ENCODE results near the gene TCF12.

The TCF12 gene

DNA sequence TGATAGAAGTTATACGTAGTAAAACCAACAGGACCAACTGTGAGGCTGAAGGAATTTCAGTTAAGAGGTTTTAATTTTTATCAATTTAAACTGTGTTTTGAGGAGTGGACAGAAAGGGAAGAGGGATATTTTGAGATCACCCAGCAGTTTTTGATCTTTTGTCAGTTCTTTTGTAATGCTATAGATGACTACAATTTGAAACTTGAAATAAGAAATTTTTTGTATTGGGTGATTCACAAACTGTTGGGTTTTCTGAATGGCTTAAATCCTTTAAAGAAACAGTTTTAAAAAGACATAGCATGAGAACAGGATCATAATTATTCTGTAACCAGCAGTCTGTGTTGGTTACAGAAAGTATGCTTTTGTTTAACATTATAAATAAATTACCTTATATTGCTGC lies 67.4 kb downstream of the TCF12 start:
- no peak for TF ChIP-seq CREB1 (IDR thresholded peaks at IDR 0.05; ENCODE audit: low read depth)
- no peak for TF ChIP-seq NFIC (IDR thresholded peaks at IDR 0.05)
- no peak for TF ChIP-seq EP300 (IDR thresholded peaks at IDR 0.05; ENCODE audit: borderline replicate concordance)
- no peak for TF ChIP-seq TAF1 (IDR thresholded peaks at IDR 0.05; ENCODE audit: low read depth)
- TF ChIP-seq, protein P1, sequence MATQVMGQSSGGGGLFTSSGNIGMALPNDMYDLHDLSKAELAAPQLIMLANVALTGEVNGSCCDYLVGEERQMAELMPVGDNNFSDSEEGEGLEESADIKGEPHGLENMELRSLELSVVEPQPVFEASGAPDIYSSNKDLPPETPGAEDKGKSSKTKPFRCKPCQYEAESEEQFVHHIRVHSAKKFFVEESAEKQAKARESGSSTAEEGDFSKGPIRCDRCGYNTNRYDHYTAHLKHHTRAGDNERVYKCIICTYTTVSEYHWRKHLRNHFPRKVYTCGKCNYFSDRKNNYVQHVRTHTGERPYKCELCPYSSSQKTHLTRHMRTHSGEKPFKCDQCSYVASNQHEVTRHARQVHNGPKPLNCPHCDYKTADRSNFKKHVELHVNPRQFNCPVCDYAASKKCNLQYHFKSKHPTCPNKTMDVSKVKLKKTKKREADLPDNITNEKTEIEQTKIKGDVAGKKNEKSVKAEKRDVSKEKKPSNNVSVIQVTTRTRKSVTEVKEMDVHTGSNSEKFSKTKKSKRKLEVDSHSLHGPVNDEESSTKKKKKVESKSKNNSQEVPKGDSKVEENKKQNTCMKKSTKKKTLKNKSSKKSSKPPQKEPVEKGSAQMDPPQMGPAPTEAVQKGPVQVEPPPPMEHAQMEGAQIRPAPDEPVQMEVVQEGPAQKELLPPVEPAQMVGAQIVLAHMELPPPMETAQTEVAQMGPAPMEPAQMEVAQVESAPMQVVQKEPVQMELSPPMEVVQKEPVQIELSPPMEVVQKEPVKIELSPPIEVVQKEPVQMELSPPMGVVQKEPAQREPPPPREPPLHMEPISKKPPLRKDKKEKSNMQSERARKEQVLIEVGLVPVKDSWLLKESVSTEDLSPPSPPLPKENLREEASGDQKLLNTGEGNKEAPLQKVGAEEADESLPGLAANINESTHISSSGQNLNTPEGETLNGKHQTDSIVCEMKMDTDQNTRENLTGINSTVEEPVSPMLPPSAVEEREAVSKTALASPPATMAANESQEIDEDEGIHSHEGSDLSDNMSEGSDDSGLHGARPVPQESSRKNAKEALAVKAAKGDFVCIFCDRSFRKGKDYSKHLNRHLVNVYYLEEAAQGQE (IDR thresholded peaks at IDR 0.05; ENCODE audit: low read depth): no peak
- TF ChIP-seq MAX (IDR thresholded peaks at IDR 0.05): no peak
- TF ChIP-seq FOXM1 (IDR thresholded peaks at IDR 0.05; ENCODE audit: borderline replicate concordance, low read depth): no peak
- TF ChIP-seq RAD21 (IDR thresholded peaks at IDR 0.05; ENCODE audit: low read depth): no peak
- no peak for TF ChIP-seq ZBTB7A (IDR thresholded peaks at IDR 0.05; ENCODE audit: low read depth)
- TF ChIP-seq TCF12 (IDR thresholded peaks at IDR 0.05; ENCODE audit: low read depth): no peak
- TF ChIP-seq CEBPB (IDR thresholded peaks at IDR 0.05): no peak
- no peak for TF ChIP-seq TEAD4 (IDR thresholded peaks at IDR 0.05)
- no peak for TF ChIP-seq YY1 (IDR thresholded peaks at IDR 0.05; ENCODE audit: low read depth)
- no peak for TF ChIP-seq EGR1 (IDR thresholded peaks at IDR 0.05)
- no peak for TF ChIP-seq USF1 (IDR thresholded peaks at IDR 0.05)

DNA sequence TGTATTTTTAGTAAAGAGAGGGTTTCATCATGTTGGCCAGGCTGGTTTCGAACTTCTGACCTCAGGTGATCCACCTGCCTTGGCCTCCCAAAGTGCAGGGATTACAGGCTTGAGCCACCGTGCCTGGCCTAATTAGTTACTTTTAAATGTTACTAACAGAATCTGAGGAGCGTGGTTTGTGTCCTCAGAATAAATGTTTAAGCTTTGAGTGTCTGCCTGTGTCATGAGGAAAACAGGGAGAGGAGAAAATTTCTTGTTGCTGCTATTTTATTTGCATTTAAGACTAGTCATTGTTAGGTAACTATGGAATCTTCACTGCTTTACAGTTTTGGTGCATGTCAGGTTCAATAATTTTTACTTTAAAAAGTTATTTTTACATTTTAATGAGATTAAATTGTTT lies 68.8 kb downstream of the TCF12 start:
- TF ChIP-seq MAX (IDR thresholded peaks at IDR 0.05) (no peak), NFIC (IDR thresholded peaks at IDR 0.05) (no peak), CREB1 (IDR thresholded peaks at IDR 0.05; ENCODE audit: low read depth) (no peak), CEBPB (IDR thresholded peaks at IDR 0.05) (no peak), YY1 (IDR thresholded peaks at IDR 0.05; ENCODE audit: low read depth) (no peak), TEAD4 (IDR thresholded peaks at IDR 0.05) (no peak), TAF1 (IDR thresholded peaks at IDR 0.05; ENCODE audit: low read depth) (no peak), EGR1 (IDR thresholded peaks at IDR 0.05) (no peak), USF1 (IDR thresholded peaks at IDR 0.05) (no peak), RAD21 (IDR thresholded peaks at IDR 0.05; ENCODE audit: low read depth) (no peak), EP300 (IDR thresholded peaks at IDR 0.05; ENCODE audit: borderline replicate concordance) (no peak), TCF12 (IDR thresholded peaks at IDR 0.05; ENCODE audit: low read depth) (no peak), ZBTB7A (IDR thresholded peaks at IDR 0.05; ENCODE audit: low read depth) (no peak), FOXM1 (IDR thresholded peaks at IDR 0.05; ENCODE audit: borderline replicate concordance, low read depth) (no peak)
- TF ChIP-seq, protein P1 (IDR thresholded peaks at IDR 0.05; ENCODE audit: low read depth): no peak

DNA sequence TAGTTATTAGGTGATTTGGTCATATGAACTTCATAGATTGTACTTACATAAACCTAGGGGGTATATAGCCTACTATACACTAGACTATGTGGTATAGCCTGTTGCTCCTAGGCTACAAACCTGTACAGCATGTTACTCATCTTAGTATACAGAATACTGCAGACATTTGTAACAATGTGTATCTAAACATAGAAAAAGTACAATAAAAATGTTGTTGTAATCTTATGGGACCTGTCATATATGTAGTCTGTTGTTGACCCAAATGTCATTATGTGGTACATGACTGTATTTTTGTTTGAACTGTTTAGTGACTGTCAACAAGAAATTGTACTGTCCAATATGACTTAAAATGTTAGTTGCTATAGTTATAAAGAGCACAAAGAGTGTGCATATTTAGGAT lies 69.8 kb downstream of the TCF12 start:
- TF ChIP-seq, protein P1 (IDR thresholded peaks at IDR 0.05; ENCODE audit: low read depth): no peak
- no peak for TF ChIP-seq USF1 (IDR thresholded peaks at IDR 0.05)
- no peak for TF ChIP-seq TCF12 (IDR thresholded peaks at IDR 0.05; ENCODE audit: low read depth)
- no peak for TF ChIP-seq CEBPB (IDR thresholded peaks at IDR 0.05)
- no peak for TF ChIP-seq FOXM1 (IDR thresholded peaks at IDR 0.05; ENCODE audit: borderline replicate concordance, low read depth)
- TF ChIP-seq EP300 (IDR thresholded peaks at IDR 0.05; ENCODE audit: borderline replicate concordance): no peak
- TF ChIP-seq ZBTB7A (IDR thresholded peaks at IDR 0.05; ENCODE audit: low read depth): no peak
- TF ChIP-seq TAF1 (IDR thresholded peaks at IDR 0.05; ENCODE audit: low read depth): no peak
- no peak for TF ChIP-seq YY1 (IDR thresholded peaks at IDR 0.05; ENCODE audit: low read depth)
- no peak for TF ChIP-seq TEAD4 (IDR thresholded peaks at IDR 0.05)
- TF ChIP-seq RAD21 (IDR thresholded peaks at IDR 0.05; ENCODE audit: low read depth): no peak
- no peak for TF ChIP-seq CREB1 (IDR thresholded peaks at IDR 0.05; ENCODE audit: low read depth)

DNA sequence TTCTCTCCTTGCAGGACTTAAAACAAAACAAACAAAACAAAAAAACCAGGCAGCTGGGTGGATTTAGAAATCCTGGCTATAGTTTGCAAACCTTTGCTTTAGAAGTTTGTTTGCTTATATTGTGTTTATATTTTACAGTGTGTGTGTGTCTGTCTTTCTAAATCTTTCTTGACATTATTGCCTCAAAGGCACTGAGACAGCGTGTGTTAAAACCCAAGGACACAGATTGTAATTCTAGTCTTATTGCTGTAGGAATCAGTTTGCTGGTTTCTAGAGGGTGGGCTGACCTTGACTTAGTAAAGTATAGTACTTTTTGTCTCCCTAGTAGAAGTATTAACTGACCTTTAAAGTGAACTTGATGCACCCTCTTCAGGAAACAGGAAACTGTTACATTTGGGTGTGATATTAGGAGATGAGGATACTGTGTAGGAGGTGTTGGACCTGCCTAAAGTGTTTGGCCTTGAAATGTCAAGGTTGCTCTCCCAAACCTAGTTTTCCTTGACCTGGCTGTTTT lies 71.0 kb downstream of the TCF12 start:
- TF ChIP-seq USF1 (IDR thresholded peaks at IDR 0.05) (no peak), CEBPB (IDR thresholded peaks at IDR 0.05) (no peak)
